GM18505 (cell line): ENCODE measurements around the gene FOXJ2.
"Not testable (repeated sequence)": the region's sequence is repeated elsewhere in the genome, so short reads cannot be mapped to it uniquely, and the experiment has no call there.

Experiments used
- ATAC-seq: cut with Tn5 transposase; IDR thresholded peaks from one replicate; pipeline ENCODE4 v1.9.1; 2021; ENCODE audit not compliant: unreplicated experiment
- POLR2A ChIP-seq: IDR thresholded peaks from 4 replicates; pipeline ENCODE4 v1.6.1; 2011; ENCODE audit warnings: borderline replicate concordance; ENCODE audit not compliant: insufficient read depth, insufficient read length; ENCODE audit errors: extremely low read depth

Gene FOXJ2

GRCh38 chr12:8032242-8033152 is at the start of gene FOXJ2:
Gene FOXJ2, plus strand, starts transcription at chr12:8032716. Its CDS starts 7,117 bp downstream, at chr12:8039833.
- peak; percentile 66 for TF ChIP-seq POLR2A
- no peak for ATAC-seq

GRCh38 chr12:7983019-7983418 is 49.5 kb upstream of the FOXJ2 start:
- ATAC-seq: not testable (repeated sequence)

DNA sequence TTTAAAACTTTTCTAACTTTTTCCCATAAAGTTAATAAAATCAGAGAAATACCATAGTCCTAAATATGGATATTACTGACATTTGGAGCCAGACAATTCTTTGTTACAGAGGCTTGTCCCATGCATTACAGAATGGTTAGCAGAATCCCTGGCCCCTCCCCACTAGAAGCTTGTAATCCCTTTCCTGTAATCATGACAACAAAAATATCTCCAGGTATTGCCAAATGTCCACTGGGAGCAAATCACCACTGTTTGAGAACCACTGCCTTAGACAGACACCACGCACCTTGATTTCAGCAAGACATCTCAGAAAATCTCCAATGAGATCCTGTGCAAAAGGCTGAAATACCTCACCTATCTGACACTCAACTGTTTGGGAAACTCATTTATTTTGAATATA is 49.1 kb upstream of the FOXJ2 start:
- ATAC-seq: not testable (repeated sequence)

GRCh38 chr12:7984900-7985299 is 47.6 kb upstream of the FOXJ2 start:
- TF ChIP-seq POLR2A: no peak
- ATAC-seq: no peak

DNA sequence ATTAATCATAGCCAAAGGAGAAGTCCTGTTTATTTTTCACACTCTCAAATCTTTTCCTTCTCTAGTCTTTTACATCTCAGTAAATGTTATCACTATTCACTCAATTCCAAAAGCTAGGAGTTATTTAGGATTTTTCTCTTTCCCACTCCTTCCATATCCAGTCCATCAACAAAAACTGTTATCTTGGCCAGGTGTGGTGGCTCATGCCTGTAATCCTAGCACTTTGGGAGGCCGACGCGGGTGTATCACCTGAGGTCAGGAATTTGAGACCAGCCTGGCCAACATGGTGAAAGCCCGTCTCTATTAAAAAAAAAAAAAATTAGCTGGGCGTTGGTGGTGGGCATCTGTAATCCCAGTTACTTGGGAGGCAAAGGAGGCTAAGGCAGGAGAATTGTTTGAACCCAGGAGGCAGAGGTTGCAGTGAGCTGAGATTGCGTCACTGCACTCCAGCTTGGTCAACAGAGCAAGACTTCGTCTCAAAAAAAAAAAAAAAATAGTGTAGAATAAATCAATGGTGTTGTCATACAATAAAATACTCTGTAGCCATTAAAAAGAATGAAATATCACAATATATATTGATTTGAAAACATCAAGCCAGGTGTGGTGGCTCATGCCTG is 46.6 kb upstream of the FOXJ2 start:
- TF ChIP-seq POLR2A: no peak

GRCh38 chr12:7989827-7990491 is 42.6 kb upstream of the FOXJ2 start:
- no peak for ATAC-seq
- no peak for TF ChIP-seq POLR2A

More for the DNA sequence above, 46.6 kb upstream of the FOXJ2 start:
- ATAC-seq: no peak

- ATAC-seq: no peak
- no peak for TF ChIP-seq POLR2A
These were observed 41.0 kb upstream of the FOXJ2 start for GRCh38 chr12:7991535-7991934.

GRCh38 chr12:7994731-7995205 is 37.7 kb upstream of the FOXJ2 start:
- no peak for TF ChIP-seq POLR2A
- ATAC-seq: no peak

DNA sequence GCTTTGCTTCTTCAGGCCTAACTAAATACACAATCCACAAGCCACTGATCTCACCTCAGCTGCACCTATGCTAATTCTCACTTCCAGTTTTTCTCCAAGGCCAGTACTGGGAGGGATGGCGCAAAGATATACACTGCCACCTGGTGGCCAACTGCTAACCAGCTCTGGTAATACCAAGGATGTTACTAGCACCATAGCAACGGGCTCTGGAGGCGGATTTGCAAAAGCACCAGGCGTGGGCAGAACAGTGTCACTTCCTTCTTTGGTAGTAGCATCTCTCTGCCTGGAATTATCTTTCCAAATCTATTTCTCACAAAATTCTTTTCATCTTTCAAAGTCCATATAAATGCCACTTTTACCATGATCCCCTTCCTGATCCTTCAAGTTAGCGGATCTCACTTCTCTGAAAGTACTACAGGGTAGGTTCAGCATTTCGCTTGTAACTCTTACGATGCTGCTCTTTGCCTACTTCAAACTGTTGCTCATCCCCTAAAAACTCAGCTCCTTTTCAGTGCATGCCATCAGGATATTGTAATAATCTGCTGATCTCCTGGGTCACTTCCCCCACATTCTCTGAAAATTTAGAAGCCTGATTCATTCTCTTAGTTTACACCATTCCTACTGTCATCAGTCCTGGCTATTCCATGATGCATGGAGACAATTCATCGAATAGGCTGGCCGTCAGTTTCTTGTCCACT is 37.1 kb upstream of the FOXJ2 start:
- ATAC-seq: peak; percentile 99
- no peak for TF ChIP-seq POLR2A

DNA sequence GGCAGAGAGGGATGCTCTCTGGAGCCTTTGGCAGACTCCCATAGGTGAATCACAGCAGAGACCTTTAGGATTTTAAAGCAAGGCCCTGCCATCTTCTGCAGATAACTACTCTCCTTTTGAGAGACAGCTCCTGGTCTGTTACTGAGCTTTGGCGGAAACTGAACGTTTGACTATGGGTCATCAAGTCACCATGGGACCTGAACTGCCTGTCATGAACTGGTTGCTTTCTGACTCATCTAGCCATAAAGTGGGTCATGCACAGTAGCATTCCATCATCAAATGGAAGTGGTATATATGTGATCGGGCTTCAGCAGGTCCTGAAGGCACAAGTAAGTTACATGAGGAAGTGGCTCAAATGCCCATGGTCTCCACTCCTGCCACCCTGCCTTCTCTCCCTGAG is 31.7 kb upstream of the FOXJ2 start:
- ATAC-seq: not testable (repeated sequence)

- ATAC-seq: not testable (repeated sequence)
These were observed 31.0 kb upstream of the FOXJ2 start for GRCh38 chr12:8001496-8001895.

DNA sequence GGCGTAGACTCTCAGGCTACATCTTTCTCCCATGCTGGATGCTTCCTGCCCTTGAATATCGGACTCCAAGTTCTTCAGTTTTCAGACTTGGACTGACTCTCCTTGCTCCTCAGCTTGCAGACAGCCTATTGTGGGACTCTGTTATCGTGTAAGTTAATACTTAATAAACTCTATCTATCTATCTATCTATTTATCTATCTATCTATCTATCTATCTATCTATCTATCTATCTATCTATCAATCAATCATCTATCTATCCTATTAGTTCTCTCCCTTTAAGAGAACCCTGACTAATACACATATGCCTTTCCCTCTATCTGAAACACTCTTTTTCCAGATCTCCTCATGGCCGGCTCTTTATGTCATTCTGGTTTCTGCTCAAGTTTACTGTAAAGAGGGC is 27.6 kb upstream of the FOXJ2 start:
- ATAC-seq: not testable (repeated sequence)

DNA sequence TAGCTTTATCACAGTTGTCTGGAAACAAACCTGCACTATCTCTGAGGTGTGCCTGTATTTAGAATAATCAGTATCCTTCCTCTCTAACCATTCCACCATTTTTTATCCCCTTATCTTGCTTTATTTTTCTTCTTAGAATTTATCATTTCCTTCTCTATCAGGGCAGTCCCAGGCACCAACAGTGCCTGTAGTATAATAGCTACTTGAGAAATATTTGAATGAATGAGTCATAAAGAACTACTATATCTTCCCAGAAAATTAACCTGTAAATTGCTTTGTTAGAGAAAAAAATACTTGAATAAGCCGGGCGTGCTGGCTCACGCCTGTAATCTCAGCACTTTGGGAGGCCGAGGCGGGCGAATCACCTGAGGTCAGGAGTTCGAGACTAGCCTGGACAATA is 21.2 kb upstream of the FOXJ2 start:
- ATAC-seq: no peak
- no peak for TF ChIP-seq POLR2A
